Activated CD8-positive, alpha-beta memory T cell treated with anti-CD3 and anti-CD28 coated beads, Interleukin-2, amount 50 U/mL, for 48 hours (primary cell): ENCODE data around the gene ERC1.
"Not testable (repeated sequence)": the region's sequence is repeated elsewhere in the genome, so short reads cannot be mapped to it uniquely, and the experiment has no call there.

Source experiments
- DNase-seq: peaks from one replicate; pipeline ENCODE4 v3.0.0-alpha.2; 2020

The ERC1 gene

GRCh38 chr12:1246637-1247036, 255.6 kb downstream of the ERC1 start:
- no peak for DNase-seq

GRCh38 chr12:1250641-1251040, 259.6 kb downstream of the ERC1 start:
- DNase-seq = no peak

GRCh38 chr12:1252758-1253157, 261.7 kb downstream of the ERC1 start:
- no peak for DNase-seq

GRCh38 chr12:1255125-1255524, 264.1 kb downstream of the ERC1 start:
- not testable (repeated sequence) for DNase-seq

GRCh38 chr12:1255854-1256253, 264.8 kb downstream of the ERC1 start:
- not testable (repeated sequence) for DNase-seq

- no peak for DNase-seq
Observed at GRCh38 chr12:1256285-1256684, 265.3 kb downstream of the ERC1 start.

- DNase-seq = no peak
Observed at GRCh38 chr12:1256991-1257390, 266.0 kb downstream of the ERC1 start.

- no peak for DNase-seq
Observed at GRCh38 chr12:1262011-1262410, 271.0 kb downstream of the ERC1 start.

- DNase-seq = no peak
Observed at GRCh38 chr12:1267243-1267642, 276.2 kb downstream of the ERC1 start.

GRCh38 chr12:1272142-1272541, 281.1 kb downstream of the ERC1 start:
- no peak for DNase-seq

- no peak for DNase-seq
Observed at GRCh38 chr12:1273051-1273450, 282.0 kb downstream of the ERC1 start.

- no peak for DNase-seq
Observed at GRCh38 chr12:1277905-1278304, 286.9 kb downstream of the ERC1 start.

GRCh38 chr12:1279050-1279449, 288.0 kb downstream of the ERC1 start:
- DNase-seq = no peak

GRCh38 chr12:1280059-1280458, 289.0 kb downstream of the ERC1 start:
- DNase-seq = no peak

- no peak for DNase-seq
Observed at GRCh38 chr12:1281683-1282366, 290.8 kb downstream of the ERC1 start.

- no peak for DNase-seq
Observed at GRCh38 chr12:1282670-1283315, 291.8 kb downstream of the ERC1 start.

- DNase-seq = no peak
Observed at GRCh38 chr12:1283316-1283715, 292.3 kb downstream of the ERC1 start.

- no peak for DNase-seq
Observed at GRCh38 chr12:1284611-1285010, 293.6 kb downstream of the ERC1 start.

- no peak for DNase-seq
Observed at GRCh38 chr12:1287446-1287975, 296.5 kb downstream of the ERC1 start.

- DNase-seq = no peak
Observed at GRCh38 chr12:1288333-1288732, 297.3 kb downstream of the ERC1 start.

GRCh38 chr12:1289371-1290155, 298.5 kb downstream of the ERC1 start:
- DNase-seq = no peak

GRCh38 chr12:1290716-1291115, 299.7 kb downstream of the ERC1 start:
- no peak for DNase-seq

- no peak for DNase-seq
Observed at GRCh38 chr12:1291601-1292332, 300.7 kb downstream of the ERC1 start.
